GM12875 (cell line): Measurements from ENCODE around the gene HMOX2.

ENCODE experiments used
- H3K4me3 ChIP-seq: one replicate; pipeline ENCODE4 v1.5.1; 2011; ENCODE audit warnings: low read depth, low read length, control low read depth
- TF ChIP-seq, protein P1 (sequence below): IDR thresholded peaks from 2 replicates; pipeline ENCODE4 v1.5.1; 2011; ENCODE audit warnings: low read depth, mild to moderate bottlenecking, control low read depth, inconsistent platforms, low read length, moderate library complexity, borderline replicate concordance; ENCODE audit not compliant: insufficient read depth

Gene HMOX2

DNA sequence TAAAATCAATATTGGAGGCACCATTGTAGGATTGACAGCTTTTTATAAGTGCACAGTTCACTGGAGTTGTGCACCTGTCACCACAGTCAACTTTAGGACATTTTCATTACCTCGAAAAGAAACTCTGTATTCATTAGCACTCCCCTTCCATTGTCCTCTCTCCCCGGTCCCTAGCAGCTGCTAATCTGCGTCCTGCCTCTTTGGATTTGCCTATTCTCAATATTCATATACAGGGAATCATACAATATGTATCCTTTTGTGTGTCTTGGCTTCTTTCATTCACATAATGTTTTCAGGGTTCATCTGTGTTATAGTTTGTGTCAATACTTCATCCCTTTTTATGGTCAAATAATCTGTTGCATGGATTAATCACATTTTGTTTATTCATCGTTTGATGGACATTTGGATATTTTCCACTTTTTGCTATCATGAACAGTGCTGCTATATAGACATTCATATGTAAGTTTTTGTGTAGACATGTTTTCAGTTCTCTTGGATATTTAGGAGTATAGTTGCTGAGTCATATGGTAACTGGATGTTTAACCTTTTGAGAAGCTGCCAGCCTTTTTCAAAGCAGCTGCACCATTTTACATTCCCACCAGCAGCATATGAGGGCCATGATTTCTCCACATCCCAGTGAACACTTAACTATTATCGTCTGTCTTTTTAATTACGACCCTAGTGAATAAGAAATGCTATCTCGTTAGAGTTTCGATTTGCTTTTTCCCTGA lies 40.7 kb upstream of the HMOX2 start:
- H3K4me3 ChIP-seq: no peak overlapping the region
- TF ChIP-seq, protein P1, sequence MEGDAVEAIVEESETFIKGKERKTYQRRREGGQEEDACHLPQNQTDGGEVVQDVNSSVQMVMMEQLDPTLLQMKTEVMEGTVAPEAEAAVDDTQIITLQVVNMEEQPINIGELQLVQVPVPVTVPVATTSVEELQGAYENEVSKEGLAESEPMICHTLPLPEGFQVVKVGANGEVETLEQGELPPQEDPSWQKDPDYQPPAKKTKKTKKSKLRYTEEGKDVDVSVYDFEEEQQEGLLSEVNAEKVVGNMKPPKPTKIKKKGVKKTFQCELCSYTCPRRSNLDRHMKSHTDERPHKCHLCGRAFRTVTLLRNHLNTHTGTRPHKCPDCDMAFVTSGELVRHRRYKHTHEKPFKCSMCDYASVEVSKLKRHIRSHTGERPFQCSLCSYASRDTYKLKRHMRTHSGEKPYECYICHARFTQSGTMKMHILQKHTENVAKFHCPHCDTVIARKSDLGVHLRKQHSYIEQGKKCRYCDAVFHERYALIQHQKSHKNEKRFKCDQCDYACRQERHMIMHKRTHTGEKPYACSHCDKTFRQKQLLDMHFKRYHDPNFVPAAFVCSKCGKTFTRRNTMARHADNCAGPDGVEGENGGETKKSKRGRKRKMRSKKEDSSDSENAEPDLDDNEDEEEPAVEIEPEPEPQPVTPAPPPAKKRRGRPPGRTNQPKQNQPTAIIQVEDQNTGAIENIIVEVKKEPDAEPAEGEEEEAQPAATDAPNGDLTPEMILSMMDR: no peak

DNA sequence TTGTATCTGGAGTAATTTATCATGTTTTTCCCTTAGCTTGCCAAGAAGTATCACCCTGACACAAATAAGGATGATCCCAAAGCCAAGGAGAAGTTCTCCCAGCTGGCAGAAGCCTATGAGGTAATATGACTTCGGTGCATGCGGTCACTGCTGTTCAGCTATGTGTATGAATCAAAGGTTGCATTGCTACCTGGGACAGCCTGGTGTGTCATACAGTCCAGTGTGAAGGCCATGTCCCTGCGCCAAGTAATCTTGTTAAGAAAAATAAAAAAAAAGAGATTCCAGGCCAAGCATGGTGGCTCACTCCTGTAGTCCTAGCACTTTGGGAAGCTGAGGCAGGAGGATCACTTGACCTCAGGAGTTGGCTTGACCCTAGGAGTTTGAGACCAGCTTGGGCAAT lies 38.8 kb upstream of the HMOX2 start:
- TF ChIP-seq, protein P1: no peak
- no peak overlapping the region for H3K4me3 ChIP-seq

DNA sequence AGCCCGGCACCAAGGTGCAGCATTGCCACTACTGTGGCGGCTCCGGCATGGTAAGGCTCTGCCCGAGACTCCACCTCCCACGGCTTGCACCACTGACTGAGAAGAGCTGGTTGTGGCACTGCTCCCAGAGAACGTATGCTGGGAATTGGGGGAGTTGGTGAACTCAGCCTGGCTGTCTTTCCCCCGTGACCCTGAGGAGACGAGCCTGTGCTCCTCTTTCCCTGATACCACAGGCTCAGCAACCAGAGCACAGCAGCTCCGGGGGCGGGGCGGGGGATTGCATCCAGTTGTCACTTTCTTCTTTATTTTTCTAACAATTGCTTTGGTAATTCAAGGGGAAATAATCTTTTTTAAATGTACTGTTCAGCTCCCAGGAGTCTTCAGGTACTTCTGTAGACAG lies 33.8 kb upstream of the HMOX2 start:
- TF ChIP-seq, protein P1: no peak
- no peak overlapping the region for H3K4me3 ChIP-seq

DNA sequence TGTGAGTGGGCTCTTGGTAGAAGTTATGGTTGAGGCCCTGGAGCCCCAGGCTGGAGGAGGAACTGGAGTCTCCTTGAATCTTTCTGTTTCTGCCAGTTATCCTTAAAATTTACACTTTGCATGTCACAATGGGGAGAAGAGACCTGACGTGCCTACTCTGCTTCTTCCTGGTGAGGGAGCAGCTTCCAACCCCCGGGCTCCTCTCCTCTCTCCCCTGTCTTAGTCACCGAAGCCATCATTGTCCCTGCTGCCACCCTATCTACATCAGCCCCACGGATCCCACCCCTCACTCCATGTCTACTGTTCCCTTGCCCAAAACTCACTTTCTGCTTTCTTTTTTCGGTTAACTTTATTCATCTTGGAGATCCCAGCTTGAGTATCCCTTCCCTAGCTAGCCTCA lies 32.9 kb upstream of the HMOX2 start:
- H3K4me3 ChIP-seq: no peak overlapping the region
- TF ChIP-seq, protein P1: no peak

DNA sequence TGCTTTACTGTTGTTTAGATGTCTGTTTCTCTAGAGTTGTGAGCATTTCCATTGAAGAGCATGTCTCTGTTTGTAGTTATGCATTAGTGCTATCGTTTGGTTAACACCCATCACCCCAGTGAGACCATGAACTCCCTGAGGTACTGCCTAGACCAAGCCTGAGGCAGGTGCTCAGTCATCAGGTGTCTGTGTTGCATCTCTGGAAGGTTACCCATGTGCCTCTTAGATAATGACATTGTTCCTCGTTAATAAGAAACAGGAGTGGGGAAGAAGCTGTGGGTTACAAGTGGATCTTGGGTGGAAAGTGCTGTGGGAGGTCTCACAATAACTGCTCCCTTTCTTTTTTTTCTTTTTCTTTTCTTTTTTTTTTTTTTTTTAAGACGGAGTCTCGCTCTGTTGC lies 32.2 kb upstream of the HMOX2 start:
- no peak overlapping the region for H3K4me3 ChIP-seq
- TF ChIP-seq, protein P1: no peak

DNA sequence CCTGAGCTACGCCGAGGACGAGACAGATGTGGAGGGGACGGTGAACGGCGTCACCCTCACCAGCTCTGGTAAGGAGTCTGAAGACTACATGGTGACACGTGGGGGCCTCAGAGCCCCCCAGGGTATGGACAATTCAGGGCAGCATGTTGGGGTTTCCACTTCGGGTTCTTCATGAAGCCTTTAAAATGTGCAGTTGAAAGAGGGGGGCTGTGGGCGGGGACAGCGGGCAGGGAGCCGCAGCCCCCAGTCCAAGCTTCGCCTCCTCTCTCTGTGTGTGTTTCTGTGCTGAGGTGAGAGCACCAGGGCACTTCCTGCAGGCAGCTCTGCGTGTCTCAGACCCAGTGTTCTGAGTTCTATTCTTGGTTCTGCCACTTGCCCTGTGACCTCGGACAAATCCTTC lies 25.8 kb upstream of the HMOX2 start:
- TF ChIP-seq, protein P1: no peak
- H3K4me3 ChIP-seq: no peak overlapping the region

DNA sequence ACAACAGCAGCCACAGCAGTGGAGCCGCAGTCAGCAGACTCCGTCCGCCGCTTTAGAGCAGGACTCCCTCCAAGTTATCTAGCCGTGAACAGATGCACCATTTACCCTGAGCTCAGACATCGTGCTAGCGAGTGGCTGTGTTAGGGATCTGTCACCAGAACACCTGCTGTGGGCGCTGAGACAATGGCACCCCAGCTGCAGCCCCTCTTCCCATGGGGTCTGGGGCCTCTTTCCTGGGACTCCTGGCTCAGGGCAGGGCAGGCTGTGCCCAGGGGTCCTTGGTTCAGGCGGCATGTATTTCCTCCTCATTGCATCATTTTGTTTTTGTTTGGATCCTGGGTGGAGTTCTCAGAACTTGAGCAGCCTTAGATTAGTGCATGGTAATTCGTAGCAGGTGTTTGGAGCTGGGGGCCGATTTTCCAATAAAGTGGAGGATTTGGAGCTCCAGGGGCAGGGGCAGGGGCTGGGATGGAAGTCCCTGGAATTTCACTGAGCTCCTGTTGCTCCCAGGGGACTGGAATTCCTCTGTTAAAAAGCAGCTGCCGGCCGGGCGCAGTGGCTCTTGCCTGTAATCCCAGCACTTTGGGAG lies 25.2 kb upstream of the HMOX2 start:
- TF ChIP-seq, protein P1: no peak
- no peak overlapping the region for H3K4me3 ChIP-seq
